HEK293 (cell line): ENCODE measurements around the gene FGD3.

Experiments
- PBX3 ChIP-seq: sonication (generic); formaldehyde crosslinking; IDR thresholded peaks from 2 replicates; pipeline ENCODE4 v1.8.1; 2022; ENCODE audit warnings: mild to moderate bottlenecking, moderate library complexity, missing genetic modification reagents
- ZNF510 ChIP-seq: fragments of 450-650 bp; formaldehyde crosslinking; IDR thresholded peaks from 2 replicates; pipeline ENCODE4 v1.5.1; 2018; ENCODE audit warnings: mild to moderate bottlenecking, missing genetic modification characterization, missing biosample characterization; ENCODE audit not compliant: insufficient replicate concordance
- ZNF776 ChIP-seq: fragments of 450-650 bp; formaldehyde crosslinking; IDR thresholded peaks from 2 replicates; pipeline ENCODE4 v1.5.0; 2017; ENCODE audit warnings: missing biosample characterization, missing genetic modification characterization, borderline replicate concordance
- TF ChIP-seq, protein P1 (sequence below): fragments of 450-650 bp; formaldehyde crosslinking; IDR thresholded peaks from 2 replicates; pipeline ENCODE4 v1.5.1; 2016; ENCODE audit warnings: missing biosample characterization, missing genetic modification characterization

DNA sequence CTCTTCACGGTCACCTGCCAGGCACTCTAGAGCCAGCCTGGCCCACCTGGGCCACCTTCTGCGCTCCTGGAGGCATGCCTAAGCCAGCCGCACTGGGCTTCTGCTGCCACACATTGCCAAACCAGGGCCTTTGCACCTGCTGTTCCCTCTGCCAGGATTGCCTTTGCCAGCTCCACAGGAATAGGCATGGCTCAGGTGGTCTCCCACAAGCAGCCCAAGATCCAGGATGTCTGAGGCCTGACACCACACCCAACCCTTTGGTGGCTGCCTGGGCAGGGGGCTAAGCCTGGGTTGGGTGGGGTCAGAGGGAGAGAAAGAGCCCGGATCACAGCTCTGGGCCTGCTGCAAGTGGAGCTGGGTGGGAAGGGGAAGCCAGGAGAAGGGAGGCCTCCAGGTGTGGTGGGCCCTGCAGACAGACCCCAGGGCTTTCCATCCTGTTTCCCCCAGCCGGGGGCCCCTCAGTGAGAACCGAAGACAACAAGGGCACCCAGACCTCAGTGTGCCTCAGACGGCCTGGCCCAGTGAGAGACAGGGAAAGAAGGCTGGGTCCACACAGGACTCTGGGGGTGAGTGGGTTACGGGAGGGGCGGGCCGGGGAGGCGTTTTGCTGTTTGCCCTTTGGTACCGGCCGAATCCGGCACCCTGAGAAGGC is 110.5 kb downstream of the FGD3 start:
- TF ChIP-seq, protein P1, sequence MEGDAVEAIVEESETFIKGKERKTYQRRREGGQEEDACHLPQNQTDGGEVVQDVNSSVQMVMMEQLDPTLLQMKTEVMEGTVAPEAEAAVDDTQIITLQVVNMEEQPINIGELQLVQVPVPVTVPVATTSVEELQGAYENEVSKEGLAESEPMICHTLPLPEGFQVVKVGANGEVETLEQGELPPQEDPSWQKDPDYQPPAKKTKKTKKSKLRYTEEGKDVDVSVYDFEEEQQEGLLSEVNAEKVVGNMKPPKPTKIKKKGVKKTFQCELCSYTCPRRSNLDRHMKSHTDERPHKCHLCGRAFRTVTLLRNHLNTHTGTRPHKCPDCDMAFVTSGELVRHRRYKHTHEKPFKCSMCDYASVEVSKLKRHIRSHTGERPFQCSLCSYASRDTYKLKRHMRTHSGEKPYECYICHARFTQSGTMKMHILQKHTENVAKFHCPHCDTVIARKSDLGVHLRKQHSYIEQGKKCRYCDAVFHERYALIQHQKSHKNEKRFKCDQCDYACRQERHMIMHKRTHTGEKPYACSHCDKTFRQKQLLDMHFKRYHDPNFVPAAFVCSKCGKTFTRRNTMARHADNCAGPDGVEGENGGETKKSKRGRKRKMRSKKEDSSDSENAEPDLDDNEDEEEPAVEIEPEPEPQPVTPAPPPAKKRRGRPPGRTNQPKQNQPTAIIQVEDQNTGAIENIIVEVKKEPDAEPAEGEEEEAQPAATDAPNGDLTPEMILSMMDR (tag by site-specific recombination): no peak
- TF ChIP-seq ZNF510 (tag by site-specific recombination): no peak
- no peak for TF ChIP-seq ZNF776 (tag by site-specific recombination)
- no peak for TF ChIP-seq PBX3
